Measurements from ENCODE around the gene ATP6V1F.

- TF ChIP-seq CTCF (IDR thresholded peaks at IDR 0.05) = peak in 5 of 6 experiments; percentile 55 to 69 (median 57)
- TF ChIP-seq POLR2A (IDR thresholded peaks at IDR 0.05) = no peak
These were observed 41.9 kb downstream of the ATP6V1F start for GRCh38 chr7:128904381-128905197.
